RPMI8226 (cell line): Measurements from ENCODE around the gene TXN.
A peak's percentile ranks its signal among the peaks of the same experiment; 100 is the strongest.
"Not testable (repeated sequence)": the region's sequence is repeated elsewhere in the genome, so short reads cannot be mapped to it uniquely, and the experiment has no call there.

Experiments used
- DNase-seq: peaks from one replicate; pipeline ENCODE4 v3.0.0-alpha.2; 2015

Gene TXN

DNA sequence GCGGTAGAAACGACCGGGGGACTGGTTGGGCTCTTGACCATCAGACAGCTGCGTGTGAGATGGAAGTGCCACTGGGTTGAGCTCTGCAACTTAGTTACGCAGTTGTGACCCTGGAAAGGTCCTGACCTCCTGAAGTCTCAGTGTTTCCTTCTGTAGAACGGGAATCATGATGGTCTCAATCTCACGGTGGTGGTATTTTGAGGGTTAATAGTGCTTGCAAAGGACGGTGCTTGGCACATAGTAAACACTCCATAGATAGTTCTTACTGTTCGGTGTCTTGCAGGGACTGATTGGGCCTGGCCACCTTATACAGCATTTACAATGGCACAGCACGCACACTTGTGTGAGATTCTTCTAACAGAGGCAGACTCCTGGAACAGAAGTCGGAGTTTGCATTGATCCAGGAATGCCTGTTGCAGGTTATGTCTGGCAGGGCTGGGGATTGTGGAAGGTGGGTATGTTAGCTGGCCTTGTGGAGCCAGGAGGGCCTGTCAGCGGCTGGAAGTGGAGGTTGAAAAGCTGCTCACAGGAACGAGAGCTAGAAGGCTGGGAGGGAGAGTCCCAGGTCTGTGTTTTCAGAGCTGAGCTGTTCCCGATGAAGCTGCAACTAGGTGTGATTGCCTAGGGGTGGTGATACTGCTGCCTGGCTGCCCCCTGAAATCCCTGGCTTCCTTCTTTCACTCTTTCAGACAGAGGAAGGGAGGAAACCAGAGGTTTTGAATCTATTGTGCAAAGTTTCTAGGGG lies 962 bp upstream of the TXN start:
- peak; percentile 28 for DNase-seq

DNA sequence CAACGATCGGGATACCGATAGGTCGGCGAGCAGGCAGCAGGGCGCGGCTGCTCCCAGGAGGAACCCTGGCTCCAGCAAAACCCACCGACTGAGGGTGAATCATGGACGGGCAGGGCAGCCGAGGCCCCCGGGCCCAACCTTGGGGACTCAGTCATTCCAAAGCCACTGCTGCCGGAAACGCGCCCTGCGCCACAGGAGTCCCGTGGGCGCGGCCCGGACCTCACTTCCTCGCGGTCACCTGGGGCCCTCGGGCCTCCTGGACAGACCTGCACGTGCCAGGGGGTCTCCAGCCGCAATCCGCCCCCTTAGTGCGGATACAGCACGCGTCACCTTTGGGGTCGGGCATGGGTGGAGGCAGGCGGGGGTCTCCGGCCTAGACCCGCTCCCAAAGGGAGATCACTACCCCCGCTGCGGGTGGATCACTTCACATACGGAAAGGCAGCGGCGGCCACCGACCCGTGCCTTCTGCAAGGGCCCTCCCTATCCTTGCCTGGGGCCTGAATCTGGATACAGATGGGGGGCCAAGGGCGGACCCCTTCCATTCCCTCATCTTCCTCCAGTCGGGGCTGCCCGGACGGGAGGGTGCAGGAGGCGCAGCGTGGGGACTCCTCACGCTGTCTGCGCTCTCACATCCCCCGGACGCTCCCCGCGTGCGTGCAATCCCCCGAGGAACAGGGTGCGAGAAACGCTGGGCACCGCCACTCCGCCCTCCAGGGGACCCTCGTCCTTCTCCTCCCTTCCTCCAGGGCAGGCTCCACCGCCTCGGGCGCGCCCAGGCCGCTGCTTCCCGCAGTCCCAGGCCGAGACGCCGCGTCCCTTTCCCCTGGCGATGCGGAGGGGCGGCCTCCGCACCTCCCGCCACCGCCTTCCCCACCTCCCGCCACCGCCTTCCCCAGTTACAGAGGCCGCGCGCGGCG lies 586 bp downstream of the TXN start:
- DNase-seq: peak; percentile 66

DNA sequence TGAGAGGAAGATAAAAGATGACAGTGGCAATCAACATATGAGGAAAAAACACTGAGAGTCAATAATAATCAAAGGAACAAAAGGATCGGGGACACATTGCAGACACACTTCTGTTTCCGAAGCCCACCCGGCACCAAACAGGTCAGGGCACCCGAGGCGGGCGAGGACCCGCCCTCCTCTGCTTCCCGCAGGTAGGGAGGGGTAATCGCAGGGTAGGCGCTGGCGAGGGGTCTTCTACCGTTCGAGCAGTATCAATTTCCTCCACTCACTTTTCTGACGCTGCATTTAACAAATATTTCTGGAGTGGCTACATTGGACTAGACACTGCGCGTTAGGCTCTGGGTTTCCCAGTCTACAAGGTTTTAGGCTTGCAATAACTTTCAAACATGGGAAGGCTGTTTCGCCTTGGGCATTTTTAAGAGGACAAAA lies 1.3 kb downstream of the TXN start:
- DNase-seq: no peak

DNA sequence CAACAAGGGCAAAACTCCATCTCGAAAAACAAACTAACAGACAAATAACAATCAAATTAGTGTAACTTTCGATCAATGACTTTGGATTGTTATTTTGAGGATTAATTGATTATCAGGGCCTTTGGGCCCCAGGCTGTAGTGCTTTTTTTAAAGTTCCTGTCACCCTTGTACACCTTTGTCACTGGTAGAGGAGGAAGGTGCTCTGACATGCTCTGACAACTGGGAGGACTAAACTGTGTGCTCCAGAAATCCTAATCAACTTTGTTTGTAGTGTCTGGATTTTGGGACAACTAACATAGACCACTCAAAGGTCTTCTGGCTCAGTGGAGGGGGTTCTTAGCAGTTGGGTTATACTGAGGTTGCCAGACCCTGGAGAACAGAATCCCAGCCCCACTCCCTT lies 1.8 kb downstream of the TXN start:
- no peak for DNase-seq

DNA sequence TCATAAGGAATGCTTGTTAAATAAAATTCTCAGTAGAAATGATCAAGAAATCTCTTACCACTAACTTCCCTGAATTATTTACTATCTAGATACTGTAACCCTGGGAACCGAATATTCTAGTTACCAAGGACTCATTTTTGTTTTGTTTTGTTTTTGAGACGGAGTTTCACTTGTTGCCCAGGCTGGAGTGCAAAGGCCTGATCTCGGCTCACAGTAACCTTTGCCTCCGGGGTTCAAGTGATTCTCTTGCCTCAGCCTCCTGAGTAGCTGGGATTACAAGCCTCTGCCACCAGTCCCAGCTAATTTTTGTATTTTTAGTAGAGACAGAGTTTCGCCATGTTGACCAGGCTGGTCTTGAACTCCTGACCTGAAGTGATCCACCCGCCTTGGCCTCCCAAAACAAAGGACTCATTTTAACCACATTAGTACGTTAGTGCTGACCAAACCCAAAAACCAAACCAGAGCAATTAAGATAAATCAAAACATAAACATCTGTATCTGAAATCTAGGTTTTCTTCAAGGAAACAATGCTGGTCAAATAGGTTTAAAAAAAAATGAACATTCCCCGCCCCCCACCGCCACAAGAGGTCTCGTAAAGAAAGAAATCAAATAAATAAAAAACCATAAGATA lies 3.7 kb downstream of the TXN start:
- no peak for DNase-seq

DNA sequence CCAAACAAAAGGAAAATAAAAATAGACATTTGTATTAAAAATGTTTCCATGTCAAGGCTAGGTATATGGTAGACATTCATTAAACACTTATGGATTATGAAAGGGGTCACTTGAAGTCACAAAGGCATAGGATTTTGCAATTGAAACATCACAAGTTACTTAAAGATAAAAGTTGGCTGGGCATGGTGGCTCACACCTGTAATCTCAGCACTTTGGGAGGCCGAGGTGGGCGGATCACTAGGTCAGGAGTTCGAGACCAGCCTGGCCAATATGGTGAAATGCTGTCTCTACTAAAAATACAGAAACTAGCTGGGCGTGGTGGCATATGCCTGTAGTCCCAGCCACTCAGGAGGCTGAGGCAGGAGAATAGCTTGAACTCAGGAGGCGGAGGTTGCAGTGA lies 4.5 kb downstream of the TXN start:
- not testable (repeated sequence) for DNase-seq

DNA sequence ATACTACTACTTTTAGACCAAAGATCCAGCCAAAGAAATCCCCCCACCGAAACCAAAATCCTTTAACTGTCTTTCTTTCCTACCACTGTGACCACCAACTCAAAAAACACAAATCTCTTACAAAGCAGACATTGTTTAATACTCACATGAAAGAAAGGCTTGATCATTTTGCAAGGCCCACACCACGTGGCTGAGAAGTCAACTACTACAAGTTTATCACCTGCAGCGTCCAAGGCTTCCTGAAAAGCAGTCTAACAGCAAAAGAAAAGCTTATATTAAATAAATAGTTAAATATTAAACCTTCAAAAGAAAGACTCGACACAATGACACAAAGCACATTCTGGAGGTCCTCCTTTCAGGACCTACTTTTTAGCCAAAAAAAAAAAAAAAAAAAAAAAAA lies 5.1 kb downstream of the TXN start:
- no peak for DNase-seq

DNA sequence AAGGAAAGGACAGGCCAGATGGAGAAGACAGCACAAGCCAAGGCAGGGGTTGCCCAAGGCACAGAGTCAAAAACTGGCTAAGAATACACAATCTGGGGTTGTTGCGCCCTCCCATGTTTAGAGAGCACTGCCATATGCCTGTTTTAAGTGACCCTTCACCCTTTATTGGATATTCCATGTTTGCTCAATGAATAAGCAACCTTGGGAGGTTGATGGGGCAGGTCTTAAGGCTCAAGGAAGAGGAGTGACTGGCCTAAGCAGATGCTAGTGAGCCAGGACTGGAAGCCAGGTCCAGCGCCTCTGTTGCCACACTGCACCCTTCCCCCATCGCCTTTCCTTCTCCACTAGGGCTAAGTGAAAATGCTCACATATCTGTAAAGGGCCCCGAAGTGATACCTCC lies 6.7 kb downstream of the TXN start:
- DNase-seq: no peak

DNA sequence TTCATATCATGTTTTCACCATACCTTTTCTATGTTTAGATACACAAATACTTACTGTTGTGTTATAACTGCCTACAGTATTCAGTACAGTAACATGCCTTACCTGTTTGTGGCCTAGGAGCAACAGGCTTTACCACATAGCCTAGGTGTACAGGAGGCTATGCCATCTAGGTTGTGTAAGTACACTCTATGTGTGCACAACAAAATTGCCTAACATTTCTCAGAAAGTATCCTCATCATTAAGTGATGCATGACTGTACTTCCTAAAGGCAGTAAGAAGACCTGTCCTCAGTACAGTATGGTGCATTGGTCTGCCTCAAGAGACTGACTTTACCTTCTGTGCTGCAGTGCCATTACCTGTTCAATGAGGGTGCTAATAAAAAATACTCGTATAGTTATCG lies 7.9 kb downstream of the TXN start:
- no peak for DNase-seq

DNA sequence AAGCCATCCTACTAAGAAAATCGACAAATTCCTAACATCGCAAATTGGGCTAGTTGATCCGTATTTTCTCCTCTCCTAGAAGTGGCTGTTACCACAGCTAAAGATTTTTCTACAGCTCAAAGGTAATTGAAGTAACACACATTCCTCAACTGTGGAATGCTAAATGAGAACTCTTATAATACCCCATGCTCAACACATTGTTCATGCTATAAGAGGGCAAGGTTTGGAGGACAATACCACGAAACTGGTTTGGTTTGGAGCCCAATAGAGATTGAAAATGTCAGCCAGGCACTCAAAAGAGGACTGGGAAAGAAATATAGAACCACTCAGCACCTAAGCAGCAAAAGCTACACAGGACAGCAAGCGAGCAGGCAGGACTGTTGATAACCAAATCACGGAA lies 10.1 kb downstream of the TXN start:
- DNase-seq: no peak

DNA sequence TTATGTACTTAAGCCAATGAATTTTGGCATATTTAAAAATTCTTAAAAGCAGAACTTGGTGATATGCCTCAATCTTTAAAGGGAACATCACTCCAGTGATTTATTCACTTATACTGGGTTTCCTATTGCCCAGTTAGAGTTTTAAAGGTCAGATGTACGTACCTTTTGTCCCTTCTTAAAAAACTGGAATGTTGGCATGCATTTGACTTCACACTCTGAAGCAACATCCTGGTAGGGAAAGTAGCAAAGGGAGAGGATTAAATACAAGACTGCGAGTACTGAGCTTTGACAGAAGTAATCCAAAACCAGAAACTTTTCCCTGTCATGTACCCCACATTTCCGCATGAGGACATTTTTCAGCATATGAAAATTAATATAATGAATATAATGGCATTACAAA lies 11.7 kb downstream of the TXN start:
- DNase-seq: no peak

DNA sequence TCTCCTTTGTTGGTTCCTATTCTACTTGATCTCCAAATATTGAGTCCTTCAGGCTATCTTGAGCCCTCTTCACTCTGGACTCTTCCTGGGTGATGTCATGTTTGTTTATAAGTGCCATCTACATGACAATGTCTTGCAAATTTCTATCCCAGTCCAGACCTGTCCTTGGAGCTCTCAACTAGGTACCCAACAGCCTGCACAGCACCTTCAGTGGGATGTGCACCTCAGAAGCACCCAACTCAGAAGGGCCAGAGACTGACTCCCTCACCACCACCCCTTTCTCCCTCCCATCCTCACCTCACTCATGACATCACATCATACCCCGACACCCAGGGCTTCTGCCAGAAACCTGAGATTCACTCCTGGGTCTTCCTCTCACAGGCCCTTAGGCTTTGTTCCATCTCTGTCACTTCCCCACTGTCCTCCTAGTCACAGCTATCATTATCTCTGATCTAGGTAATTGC lies 14.4 kb downstream of the TXN start:
- DNase-seq: no peak

DNA sequence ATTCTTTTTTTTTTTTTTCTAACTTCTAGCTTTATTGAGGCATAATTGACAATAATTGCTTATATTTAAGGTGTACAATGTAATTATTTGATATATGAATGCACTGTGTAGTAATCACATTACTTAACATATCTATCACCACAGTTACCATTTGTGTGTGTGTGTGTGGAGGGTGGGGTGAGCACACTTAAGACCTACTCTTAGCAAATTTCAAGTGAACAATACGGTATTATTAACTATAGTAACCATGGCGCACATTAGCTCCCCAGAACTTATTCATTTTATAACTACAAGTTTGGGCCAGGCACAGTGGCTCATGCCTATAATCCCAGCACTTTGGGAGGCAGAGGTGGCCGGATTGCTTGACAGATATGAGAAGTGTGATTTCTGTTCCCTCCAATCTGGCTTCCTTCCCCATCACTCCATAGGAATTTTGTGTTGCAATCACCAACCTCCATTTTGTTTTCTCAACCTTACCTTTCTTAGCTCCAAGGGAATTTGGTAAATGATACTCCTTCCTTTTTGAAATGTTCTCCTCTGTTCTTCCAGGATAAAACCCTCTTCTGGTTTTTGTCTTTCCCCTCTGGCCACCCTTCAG lies 14.9 kb downstream of the TXN start:
- DNase-seq: no peak

DNA sequence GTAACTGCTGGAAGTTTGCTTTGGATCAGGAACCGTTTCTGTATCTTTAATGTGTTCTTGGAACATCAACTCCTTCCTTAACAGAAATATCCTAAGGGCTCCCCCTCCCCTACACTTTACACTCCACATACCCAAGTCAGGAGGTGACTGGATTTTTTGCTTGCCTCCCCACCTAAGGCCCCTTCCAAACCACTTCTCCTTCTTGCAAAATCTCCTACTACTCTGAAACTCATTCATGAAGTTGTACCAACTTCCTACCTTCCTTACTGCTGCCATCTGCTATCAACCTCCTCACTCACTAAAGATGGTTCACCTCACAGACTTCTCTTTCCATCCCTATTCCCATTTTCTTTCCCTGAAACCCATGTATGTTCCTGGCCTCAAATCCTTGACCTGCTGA lies 16.1 kb downstream of the TXN start:
- no peak for DNase-seq

DNA sequence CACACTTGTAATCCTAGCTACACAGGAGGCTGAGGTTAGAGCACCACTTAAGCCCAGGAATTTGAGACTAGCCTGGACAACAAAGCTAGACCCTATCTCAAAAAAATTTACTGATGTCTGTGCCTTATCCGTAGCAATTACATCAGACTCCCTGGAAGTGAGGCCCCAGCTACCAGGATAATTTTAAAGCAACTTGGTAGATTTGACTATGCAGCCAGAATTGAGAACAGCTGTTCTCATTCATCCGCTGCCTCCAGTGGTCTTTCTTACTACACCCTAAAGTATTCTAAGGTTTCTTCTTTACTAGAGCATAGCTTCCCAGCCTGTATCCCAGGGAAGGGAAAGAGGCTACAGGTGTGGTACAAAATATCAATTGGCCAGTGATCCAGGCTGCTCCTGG lies 28.0 kb downstream of the TXN start:
- DNase-seq: no peak

DNA sequence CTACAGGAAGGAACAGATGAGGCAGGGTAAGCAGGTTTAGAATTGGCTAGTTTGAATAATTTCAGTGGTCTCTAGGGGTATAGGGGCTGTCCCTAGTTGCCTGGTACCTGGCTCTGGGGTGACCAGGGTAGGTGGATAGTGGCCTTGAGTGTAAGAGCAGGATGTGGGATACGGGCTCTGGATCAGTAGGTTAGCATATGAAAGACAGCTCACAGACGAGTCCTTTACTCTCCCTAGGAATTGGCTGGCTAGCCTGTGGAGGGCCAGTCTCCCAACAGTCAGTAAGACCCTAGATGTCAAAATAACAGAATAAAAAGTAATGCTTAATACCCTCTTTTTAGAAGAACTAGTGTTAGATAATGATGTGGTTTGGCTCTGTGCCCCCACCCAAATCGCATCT lies 31.7 kb downstream of the TXN start:
- DNase-seq: no peak

DNA sequence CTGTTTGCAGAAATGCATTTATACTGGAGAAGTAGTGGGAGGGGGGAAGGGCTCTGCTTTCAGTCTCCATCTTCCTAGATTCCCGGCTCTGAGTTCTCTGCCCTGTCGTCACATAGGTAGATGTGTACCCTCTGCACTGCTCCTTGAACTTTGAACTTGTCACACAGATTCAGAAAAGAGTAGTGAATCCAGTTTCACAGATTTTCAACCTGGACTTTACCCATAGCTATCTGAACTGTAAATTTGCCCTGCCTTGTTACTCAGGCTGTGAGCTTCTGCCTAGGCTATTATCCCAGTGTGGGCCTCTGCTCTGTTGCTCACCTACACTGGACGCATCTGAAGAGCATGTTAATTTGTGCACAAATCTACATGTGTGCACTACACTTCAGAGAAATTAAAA lies 35.5 kb downstream of the TXN start:
- no peak for DNase-seq

DNA sequence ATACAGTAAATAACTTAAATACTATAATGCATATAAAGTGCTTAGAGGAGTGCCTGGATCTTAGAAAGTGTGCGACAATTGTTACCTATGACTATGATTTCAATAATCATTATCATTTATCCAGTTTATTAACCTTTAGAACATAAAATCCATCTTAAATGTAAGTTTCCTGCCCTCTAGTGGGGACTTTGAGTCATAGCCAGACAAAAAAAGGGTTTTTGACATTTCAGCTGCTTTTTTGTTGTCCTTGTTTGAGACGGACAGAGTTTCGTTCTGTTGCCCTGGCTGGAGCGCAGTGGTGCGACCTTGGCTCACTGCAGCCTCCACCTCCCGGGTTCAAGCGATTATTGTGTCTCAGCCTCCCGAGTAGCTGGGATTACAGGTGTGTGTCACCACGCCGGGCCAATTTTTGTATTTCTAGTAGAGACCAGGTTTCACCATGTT lies 38.6 kb downstream of the TXN start:
- DNase-seq: peak; percentile 50

DNA sequence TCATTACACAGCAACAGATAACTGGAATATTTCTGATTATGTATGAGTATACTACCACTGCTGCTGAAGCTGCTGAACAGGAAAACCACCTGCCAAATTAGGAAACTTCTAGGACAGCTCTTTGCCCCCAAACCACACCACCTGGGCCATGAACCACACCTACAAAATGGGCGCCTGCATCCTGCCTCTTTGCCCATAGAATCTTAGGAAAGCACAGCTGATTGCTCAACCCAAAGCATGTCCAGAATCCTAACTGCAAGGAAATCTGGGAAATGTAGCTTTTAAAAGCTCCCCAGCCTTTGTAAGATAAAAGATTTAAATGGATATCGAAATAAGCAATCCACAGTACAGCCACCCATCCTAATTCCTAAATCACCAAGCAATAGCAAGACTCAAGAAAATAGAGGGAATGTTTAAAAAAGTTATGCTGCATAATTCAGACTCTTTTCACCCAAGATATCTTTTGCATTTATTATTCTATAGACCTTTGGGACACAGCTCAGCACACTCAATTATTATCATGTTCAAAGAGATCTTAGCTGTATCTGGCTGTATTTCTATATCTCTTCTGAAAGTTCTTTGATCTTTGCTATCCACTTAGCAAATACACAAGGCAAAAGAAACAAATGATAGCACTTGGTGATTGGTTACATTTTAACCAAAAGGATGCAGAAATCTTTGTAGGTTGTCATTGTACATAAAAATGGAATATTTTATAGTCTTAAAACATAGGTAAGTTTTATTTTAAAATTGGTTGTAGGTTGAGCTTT lies 41.5 kb downstream of the TXN start:
- no peak for DNase-seq

DNA sequence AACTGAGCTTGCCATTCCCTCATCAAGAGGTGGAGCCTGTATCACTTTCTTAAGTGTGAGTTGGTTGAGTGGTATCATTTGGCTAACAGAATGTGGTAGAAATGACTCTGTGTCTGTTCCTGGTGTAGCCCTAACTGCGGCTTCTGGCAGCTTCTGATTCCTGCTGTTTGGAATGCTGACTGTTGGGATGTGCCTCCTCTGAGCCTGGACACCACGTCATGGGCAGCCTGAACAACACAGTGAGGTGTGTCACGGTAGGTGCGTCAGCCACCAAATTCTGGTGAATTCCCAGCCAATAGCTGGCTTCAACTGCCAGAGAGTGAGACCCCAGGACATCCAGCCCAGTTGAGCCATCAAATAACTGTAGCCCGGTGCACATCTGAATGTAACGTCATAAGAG lies 42.2 kb downstream of the TXN start:
- no peak for DNase-seq

DNA sequence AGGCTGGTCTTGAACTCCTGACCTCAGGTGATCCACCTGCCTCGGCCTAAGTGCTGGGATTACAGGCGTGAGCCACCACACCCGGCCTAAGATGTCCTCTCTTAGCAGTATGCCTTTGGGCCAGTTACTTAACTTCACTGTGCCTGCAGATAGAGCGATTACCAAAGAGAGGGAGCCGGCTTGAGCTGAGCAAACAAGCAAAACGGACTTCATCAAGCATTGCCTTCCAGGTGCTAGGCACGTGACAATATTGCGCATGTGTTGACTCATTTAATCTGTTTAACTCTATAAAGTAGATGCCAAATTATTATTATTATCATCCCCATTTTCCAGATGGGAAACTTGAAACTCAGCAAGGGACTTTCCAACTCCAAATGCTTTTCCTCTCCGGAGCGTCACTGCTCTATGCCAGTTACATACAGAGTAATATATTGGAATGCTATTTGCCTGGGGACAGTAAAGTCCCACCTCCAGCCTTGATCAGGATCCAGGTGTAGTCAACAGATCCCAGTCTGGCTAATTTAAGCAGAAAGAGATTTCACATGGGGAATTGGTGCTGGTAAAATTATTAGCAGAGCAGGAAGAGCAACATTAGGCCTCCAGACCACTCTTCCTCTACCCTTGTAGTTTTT lies 42.8 kb downstream of the TXN start:
- DNase-seq: no peak

DNA sequence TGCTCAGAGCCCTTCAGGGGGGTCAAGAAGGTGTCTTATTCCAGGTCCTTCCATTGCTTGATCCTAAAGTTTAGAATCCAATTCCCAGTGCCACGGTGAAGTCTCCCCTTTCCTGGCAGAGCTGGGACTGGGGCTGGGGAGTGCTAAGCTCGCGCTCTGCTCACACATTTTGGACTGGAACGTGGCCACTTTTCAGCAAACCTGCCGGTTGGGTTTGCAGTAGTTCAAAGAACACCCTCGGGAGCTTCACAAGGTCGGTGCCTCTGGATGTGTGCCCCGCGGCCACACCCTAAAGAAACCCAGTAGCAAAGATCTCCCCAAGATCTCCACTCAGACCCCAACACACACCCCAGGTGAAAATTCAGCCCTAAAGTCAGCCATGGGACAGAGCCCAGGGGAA lies 48.3 kb downstream of the TXN start, which contains the start of gene C9orf152:
Gene C9orf152 (minus strand): TSS at position 129 of the 400 bp plus-strand sequence. CDS start 580 bp downstream, outside the sequence.
- no peak for DNase-seq
